ENCODE measurements around the gene NELFB. TPM values are rescaled to one million over a fixed set of nuclear protein-coding genes. Genes with fewer than 3 reads are reported as not detected.
A peak's percentile ranks its signal among the peaks of the same experiment; 100 is the strongest.

The NELFB gene
- total and polyA plus RNA-seq, 2 donors, result 20.4 to 38.8 TPM

DNA sequence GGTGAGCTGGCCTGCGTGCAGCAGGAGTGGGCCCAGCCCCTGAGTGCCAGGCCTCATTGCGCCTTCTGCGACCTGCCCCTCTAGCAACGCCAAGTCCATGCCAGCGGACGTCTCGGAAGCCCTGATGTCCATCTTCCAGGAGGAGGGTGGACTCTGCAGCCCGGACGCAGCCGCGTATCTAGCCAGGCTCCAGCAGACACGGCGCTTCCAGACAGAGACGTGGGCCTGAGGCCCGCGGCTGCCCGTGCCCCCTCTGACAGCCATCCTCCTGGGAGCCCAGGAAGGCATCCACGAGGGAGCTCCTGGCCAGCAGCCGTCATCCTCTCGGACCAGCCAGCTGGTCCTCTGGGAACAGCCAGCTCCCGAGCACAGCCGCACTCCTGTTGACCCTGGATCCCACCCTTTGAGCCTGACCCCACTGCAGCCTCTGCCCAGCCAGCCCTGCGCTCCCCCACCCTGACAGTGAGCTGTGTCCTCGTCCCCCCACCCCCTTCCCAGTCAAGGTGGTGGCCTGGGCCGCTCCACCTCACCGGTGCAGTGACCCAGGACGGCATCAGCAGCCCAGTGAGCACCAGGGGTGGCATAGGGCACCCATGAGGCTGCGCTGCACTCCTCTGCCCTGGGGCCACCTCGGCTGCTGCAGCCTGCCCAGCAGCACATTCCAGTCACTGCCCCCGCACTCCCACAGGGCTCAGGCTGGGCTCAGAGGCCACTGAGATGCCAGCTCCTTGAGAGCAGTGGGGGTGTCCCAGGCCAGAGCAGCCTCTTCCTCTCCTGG lies 38.8 kb upstream of the NELFB start:
- H3K27me3 ChIP-seq (ENCODE audit: control insufficient read depth in 2 of 2, insufficient read depth in 1 of 2, low read length in 1 of 2), result peaks cover 4 to 17% of the 10 kb centered on the region in 2 donors
- H3K4me1 ChIP-seq (ENCODE audit: control insufficient read depth in 2 of 2, insufficient read depth in 2 of 2, low read length in 2 of 2), result no peaks in the 10 kb centered on the region
- no peaks in the 10 kb centered on the region for H3K9me3 ChIP-seq (ENCODE audit: control insufficient read depth in 2 of 2, insufficient read depth in 1 of 2, low read length in 1 of 2)
- no peak overlapping the region for H3K4me3 ChIP-seq (ENCODE audit: low read length in 2 of 2)
- H3K27ac ChIP-seq (ENCODE audit: low read depth in 1 of 2, low read length in 1 of 2), result peak overlapping the region in 1 of 2 donors; percentile 52
- 97% methylated on average over 30 of the region's 30 CpGs for WGBS
- DNase-seq (ENCODE audit: low read depth in 6 of 9, low spot score in 9 of 9), result no peak
- H3K36me3 ChIP-seq (ENCODE audit: control insufficient read depth in 2 of 2, insufficient read depth in 2 of 2, low read length in 1 of 2), result peaks cover 23 to 40% of the 10 kb centered on the region in 2 donors

GRCh38 chr9:137217276-137218211 lies 37.6 kb upstream of the NELFB start:
- no peak for DNase-seq (ENCODE audit: low read depth in 6 of 9, low spot score in 9 of 9)
- Histone ChIP-seq H3K36me3 (ENCODE audit: control insufficient read depth in 2 of 2, insufficient read depth in 2 of 2, low read length in 1 of 2) (peaks cover 23 to 38% of the 10 kb centered on the region in 2 donors), H3K4me1 (ENCODE audit: control insufficient read depth in 2 of 2, insufficient read depth in 2 of 2, low read length in 2 of 2) (peaks cover under 1 to 10% of the 10 kb centered on the region in 2 donors), H3K27me3 (ENCODE audit: control insufficient read depth in 2 of 2, insufficient read depth in 1 of 2, low read length in 1 of 2) (peaks cover 16 to 26% of the 10 kb centered on the region in 2 donors), H3K9me3 (ENCODE audit: control insufficient read depth in 2 of 2, insufficient read depth in 1 of 2, low read length in 1 of 2) (no peaks in the 10 kb centered on the region), H3K27ac (ENCODE audit: low read depth in 1 of 2, low read length in 1 of 2) (peak overlapping the region in 1 of 2 donors; percentile 46), H3K4me3 (ENCODE audit: low read length in 2 of 2) (no peak overlapping the region)
- WGBS, result 91% methylated on average over 36 of the region's 36 CpGs

- Histone ChIP-seq H3K9me3 (ENCODE audit: control insufficient read depth in 2 of 2, insufficient read depth in 1 of 2, low read length in 1 of 2) (no peaks in the 10 kb centered on the region), H3K36me3 (ENCODE audit: control insufficient read depth in 2 of 2, insufficient read depth in 2 of 2, low read length in 1 of 2) (peaks cover 23 to 31% of the 10 kb centered on the region in 2 donors), H3K27me3 (ENCODE audit: control insufficient read depth in 2 of 2, insufficient read depth in 1 of 2, low read length in 1 of 2) (peaks cover 19 to 32% of the 10 kb centered on the region in 2 donors), H3K4me3 (ENCODE audit: low read length in 2 of 2) (no peak overlapping the region), H3K4me1 (ENCODE audit: control insufficient read depth in 2 of 2, insufficient read depth in 2 of 2, low read length in 2 of 2) (peaks cover 7 to 14% of the 10 kb centered on the region in 2 donors), H3K27ac (ENCODE audit: low read depth in 1 of 2, low read length in 1 of 2) (no peak overlapping the region)
- WGBS, result 97% methylated on average over 30 of the region's 30 CpGs
- DNase-seq (ENCODE audit: low read depth in 6 of 9, low spot score in 9 of 9), result no peak
Measured at GRCh38 chr9:137218212-137218753, 36.8 kb upstream of the NELFB start.

GRCh38 chr9:137218754-137219271 lies 36.3 kb upstream of the NELFB start:
- no peak for DNase-seq (ENCODE audit: low read depth in 6 of 9, low spot score in 9 of 9)
- Histone ChIP-seq H3K36me3 (ENCODE audit: control insufficient read depth in 2 of 2, insufficient read depth in 2 of 2, low read length in 1 of 2) (peaks cover 20 to 30% of the 10 kb centered on the region in 2 donors), H3K4me1 (ENCODE audit: control insufficient read depth in 2 of 2, insufficient read depth in 2 of 2, low read length in 2 of 2) (peaks cover 10 to 14% of the 10 kb centered on the region in 2 donors), H3K27ac (ENCODE audit: low read depth in 1 of 2, low read length in 1 of 2) (no peak overlapping the region), H3K27me3 (ENCODE audit: control insufficient read depth in 2 of 2, insufficient read depth in 1 of 2, low read length in 1 of 2) (peaks cover 19 to 32% of the 10 kb centered on the region in 2 donors), H3K4me3 (ENCODE audit: low read length in 2 of 2) (no peak overlapping the region), H3K9me3 (ENCODE audit: control insufficient read depth in 2 of 2, insufficient read depth in 1 of 2, low read length in 1 of 2) (no peaks in the 10 kb centered on the region)
- 95% methylated on average over 12 of the region's 12 CpGs for WGBS

DNA sequence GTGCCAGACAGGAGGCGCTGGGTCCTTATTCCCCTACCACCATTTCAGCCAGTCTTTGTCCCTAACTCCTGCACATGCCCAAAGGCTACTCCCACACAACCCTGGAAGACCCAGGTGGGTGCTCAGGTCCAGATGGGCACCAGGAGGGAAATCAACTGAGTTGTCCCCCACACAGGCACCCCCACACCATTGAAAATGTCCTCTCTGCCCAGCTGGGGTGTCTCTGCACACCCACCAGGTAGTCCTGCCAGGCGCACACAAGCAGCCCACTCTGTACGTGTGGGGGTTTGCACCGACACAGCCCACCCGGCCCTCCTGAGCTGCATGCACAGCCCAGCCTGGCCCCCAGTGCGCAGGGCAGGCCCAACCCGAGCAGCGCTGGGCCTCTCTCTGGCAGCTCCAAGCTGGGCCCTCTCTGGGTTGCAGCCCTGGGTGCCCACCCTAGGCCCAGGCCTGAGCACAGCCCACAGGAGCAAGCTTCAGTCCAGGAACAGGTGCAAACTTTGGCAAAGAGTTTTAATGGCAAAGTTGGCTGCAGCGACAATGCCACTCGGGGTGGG lies 35.3 kb upstream of the NELFB start:
- Histone ChIP-seq H3K27ac (ENCODE audit: low read depth in 1 of 2, low read length in 1 of 2) (no peak overlapping the region), H3K4me1 (ENCODE audit: control insufficient read depth in 2 of 2, insufficient read depth in 2 of 2, low read length in 2 of 2) (peaks cover 14 to 17% of the 10 kb centered on the region in 2 donors), H3K27me3 (ENCODE audit: control insufficient read depth in 2 of 2, insufficient read depth in 1 of 2, low read length in 1 of 2) (peaks cover 19 to 32% of the 10 kb centered on the region in 2 donors), H3K36me3 (ENCODE audit: control insufficient read depth in 2 of 2, insufficient read depth in 2 of 2, low read length in 1 of 2) (peaks cover 10 to 24% of the 10 kb centered on the region in 2 donors), H3K9me3 (ENCODE audit: control insufficient read depth in 2 of 2, insufficient read depth in 1 of 2, low read length in 1 of 2) (no peaks in the 10 kb centered on the region), H3K4me3 (ENCODE audit: low read length in 2 of 2) (no peak overlapping the region)
- 98% methylated on average over 10 of the region's 10 CpGs for WGBS
- DNase-seq (ENCODE audit: low read depth in 6 of 9, low spot score in 9 of 9), result no peak

- DNase-seq (ENCODE audit: low read depth in 6 of 9, low spot score in 9 of 9), result no peak
- Histone ChIP-seq H3K27me3 (ENCODE audit: control insufficient read depth in 2 of 2, insufficient read depth in 1 of 2, low read length in 1 of 2) (peaks cover 19 to 37% of the 10 kb centered on the region in 2 donors), H3K4me3 (ENCODE audit: low read length in 2 of 2) (no peak overlapping the region), H3K9me3 (ENCODE audit: control insufficient read depth in 2 of 2, insufficient read depth in 1 of 2, low read length in 1 of 2) (no peaks in the 10 kb centered on the region), H3K27ac (ENCODE audit: low read depth in 1 of 2, low read length in 1 of 2) (no peak overlapping the region), H3K4me1 (ENCODE audit: control insufficient read depth in 2 of 2, insufficient read depth in 2 of 2, low read length in 2 of 2) (peaks cover 14 to 17% of the 10 kb centered on the region in 2 donors), H3K36me3 (ENCODE audit: control insufficient read depth in 2 of 2, insufficient read depth in 2 of 2, low read length in 1 of 2) (peaks cover 8 to 17% of the 10 kb centered on the region in 2 donors)
- 97% methylated on average over 52 of the region's 52 CpGs for WGBS
Measured at GRCh38 chr9:137220317-137221094, 34.6 kb upstream of the NELFB start.

- peaks cover 19 to 39% of the 10 kb centered on the region in 2 donors for H3K27me3 ChIP-seq (ENCODE audit: control insufficient read depth in 2 of 2, insufficient read depth in 1 of 2, low read length in 1 of 2)
- H3K4me3 ChIP-seq (ENCODE audit: low read length in 2 of 2), result no peak overlapping the region
- H3K36me3 ChIP-seq (ENCODE audit: control insufficient read depth in 2 of 2, insufficient read depth in 2 of 2, low read length in 1 of 2), result peaks cover 4 to 12% of the 10 kb centered on the region in 2 donors
- peaks cover 14 to 17% of the 10 kb centered on the region in 2 donors for H3K4me1 ChIP-seq (ENCODE audit: control insufficient read depth in 2 of 2, insufficient read depth in 2 of 2, low read length in 2 of 2)
- H3K9me3 ChIP-seq (ENCODE audit: control insufficient read depth in 2 of 2, insufficient read depth in 1 of 2, low read length in 1 of 2), result no peaks in the 10 kb centered on the region
- no peak overlapping the region for H3K27ac ChIP-seq (ENCODE audit: low read depth in 1 of 2, low read length in 1 of 2)
- no peak for DNase-seq (ENCODE audit: low read depth in 6 of 9, low spot score in 9 of 9)
- WGBS, result 95% methylated on average over 14 of the region's 14 CpGs
Measured at GRCh38 chr9:137221095-137221505, 34.0 kb upstream of the NELFB start.

DNA sequence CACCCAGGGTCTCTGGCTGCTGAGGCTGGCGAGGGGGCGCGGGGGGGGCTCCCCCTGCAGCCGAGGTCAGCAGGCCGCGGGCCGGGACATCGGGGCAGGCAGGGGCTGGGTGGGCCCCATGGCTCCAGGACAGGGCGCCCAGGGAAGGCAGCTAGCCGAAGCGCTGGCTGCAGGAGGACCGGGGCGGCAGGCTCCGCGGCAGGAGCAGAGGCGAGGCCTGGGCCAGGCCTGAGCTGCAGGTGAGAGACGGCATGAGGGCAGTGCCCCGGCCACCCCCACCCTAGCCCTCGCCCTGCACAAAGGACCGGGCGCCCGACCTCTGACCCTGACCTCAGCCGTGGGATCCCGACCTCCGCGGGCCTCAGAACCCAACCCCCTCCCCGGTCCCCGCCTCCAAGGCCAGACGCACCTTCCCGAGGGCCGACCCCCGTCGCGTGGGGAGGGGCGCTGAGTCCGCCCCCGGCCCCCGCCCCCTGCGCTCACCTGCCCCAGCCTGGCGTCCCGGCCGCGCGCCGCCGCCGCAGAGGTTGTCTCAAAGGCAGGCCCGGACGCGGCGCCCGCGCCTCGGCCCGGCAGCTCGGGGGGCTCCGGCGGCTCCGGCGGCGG lies 33.5 kb upstream of the NELFB start:
- Histone ChIP-seq H3K36me3 (ENCODE audit: control insufficient read depth in 2 of 2, insufficient read depth in 2 of 2, low read length in 1 of 2) (peaks cover 3 to 6% of the 10 kb centered on the region in 2 donors), H3K9me3 (ENCODE audit: control insufficient read depth in 2 of 2, insufficient read depth in 1 of 2, low read length in 1 of 2) (no peaks in the 10 kb centered on the region), H3K27ac (ENCODE audit: low read depth in 1 of 2, low read length in 1 of 2) (no peak overlapping the region), H3K27me3 (ENCODE audit: control insufficient read depth in 2 of 2, insufficient read depth in 1 of 2, low read length in 1 of 2) (peaks cover 19 to 44% of the 10 kb centered on the region in 2 donors), H3K4me1 (ENCODE audit: control insufficient read depth in 2 of 2, insufficient read depth in 2 of 2, low read length in 2 of 2) (peaks cover 14 to 17% of the 10 kb centered on the region in 2 donors), H3K4me3 (ENCODE audit: low read length in 2 of 2) (peak overlapping the region in 1 of 2 donors; percentile 68)
- DNase-seq (ENCODE audit: low read depth in 6 of 9, low spot score in 9 of 9), result no peak
- WGBS, result 14% methylated on average over 61 of the region's 61 CpGs

Measured in thymus (tissue), 11 donors.